Activated T-helper 9 cell treated with anti-CD3 and anti-CD28 coated beads, Interleukin-2, amount 50 U/mL, for 16 hours (primary cell): Measurements from ENCODE around the gene SPDYA.

ENCODE experiments used
- DNase-seq: peaks from one replicate; pipeline ENCODE4 v3.0.0-alpha.2; 2020; ENCODE audit warnings: low read depth

The SPDYA gene

GRCh38 chr2:28828382-28828781, 17.7 kb downstream of the SPDYA start:
- no peak for DNase-seq

- no peak for DNase-seq
These were observed 23.3 kb downstream of the SPDYA start for GRCh38 chr2:28833740-28834470.

- no peak for DNase-seq
These were observed 25.1 kb downstream of the SPDYA start for GRCh38 chr2:28835781-28836180.

GRCh38 chr2:28838971-28839370, 28.3 kb downstream of the SPDYA start:
- no peak for DNase-seq

- DNase-seq, result no peak
These were observed 31.4 kb downstream of the SPDYA start for GRCh38 chr2:28842042-28842441.

- DNase-seq, result no peak
These were observed 44.6 kb downstream of the SPDYA start for GRCh38 chr2:28855193-28855592.

GRCh38 chr2:28855977-28856376, 45.3 kb downstream of the SPDYA start:
- DNase-seq, result no peak

GRCh38 chr2:28868611-28869010, 58.0 kb downstream of the SPDYA start:
- no peak for DNase-seq

GRCh38 chr2:28869494-28870145, 59.0 kb downstream of the SPDYA start:
- DNase-seq, result no peak

GRCh38 chr2:28870146-28870891, 59.7 kb downstream of the SPDYA start, which contains the start of gene TRMT61B:
Gene TRMT61B, minus strand, starts transcription at chr2:28870309. Its CDS starts 32 bp downstream, at chr2:28870277.
- DNase-seq, result peak; percentile 97

GRCh38 chr2:28871620-28872019, 61.0 kb downstream of the SPDYA start:
- DNase-seq, result no peak

GRCh38 chr2:28880193-28880592, 69.6 kb downstream of the SPDYA start:
- DNase-seq, result no peak

- no peak for DNase-seq
These were observed 82.9 kb downstream of the SPDYA start for GRCh38 chr2:28893488-28893887.

GRCh38 chr2:28894470-28895188, 84.0 kb downstream of the SPDYA start, which contains the start of gene WDR43:
Gene WDR43, plus strand, starts transcription at chr2:28894667. Its CDS starts 32 bp downstream, at chr2:28894699.
- DNase-seq, result peak; percentile 99

- DNase-seq, result peak; percentile 34
These were observed 84.7 kb downstream of the SPDYA start for GRCh38 chr2:28895189-28895893.

GRCh38 chr2:28896906-28897305, 86.3 kb downstream of the SPDYA start:
- DNase-seq, result no peak

GRCh38 chr2:28898048-28898447, 87.4 kb downstream of the SPDYA start:
- DNase-seq, result no peak
